ENCODE data around the gene SCYGR3.

The SCYGR3 gene

DNA sequence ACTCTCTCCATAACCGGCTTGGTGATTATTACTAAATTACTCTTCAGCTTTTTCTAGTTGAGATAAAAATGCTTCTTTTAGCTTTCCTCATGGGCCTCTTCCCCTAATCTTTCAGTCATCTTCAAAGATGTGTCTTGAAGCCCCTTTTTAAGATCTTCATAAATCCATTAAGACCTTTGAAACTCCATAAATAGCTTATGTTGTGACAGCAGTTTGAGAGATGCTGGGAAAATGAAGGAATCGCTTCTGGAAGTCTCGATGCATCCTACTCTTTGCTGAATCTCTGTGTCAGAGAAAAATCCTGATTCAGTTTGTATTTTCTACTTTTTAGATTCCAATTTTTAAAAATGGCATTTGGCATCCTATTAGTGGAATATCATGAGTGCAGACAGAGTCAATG lies 15.7 kb upstream of the SCYGR3 start:
- H3K4me1 ChIP-seq = no peaks in the 10 kb centered on the region; the same call in none of the 2 replicates
- no peaks in the 10 kb centered on the region for H3K36me3 ChIP-seq
- H3K27me3 ChIP-seq = no peaks in the 10 kb centered on the region
- TF ChIP-seq, protein P1, sequence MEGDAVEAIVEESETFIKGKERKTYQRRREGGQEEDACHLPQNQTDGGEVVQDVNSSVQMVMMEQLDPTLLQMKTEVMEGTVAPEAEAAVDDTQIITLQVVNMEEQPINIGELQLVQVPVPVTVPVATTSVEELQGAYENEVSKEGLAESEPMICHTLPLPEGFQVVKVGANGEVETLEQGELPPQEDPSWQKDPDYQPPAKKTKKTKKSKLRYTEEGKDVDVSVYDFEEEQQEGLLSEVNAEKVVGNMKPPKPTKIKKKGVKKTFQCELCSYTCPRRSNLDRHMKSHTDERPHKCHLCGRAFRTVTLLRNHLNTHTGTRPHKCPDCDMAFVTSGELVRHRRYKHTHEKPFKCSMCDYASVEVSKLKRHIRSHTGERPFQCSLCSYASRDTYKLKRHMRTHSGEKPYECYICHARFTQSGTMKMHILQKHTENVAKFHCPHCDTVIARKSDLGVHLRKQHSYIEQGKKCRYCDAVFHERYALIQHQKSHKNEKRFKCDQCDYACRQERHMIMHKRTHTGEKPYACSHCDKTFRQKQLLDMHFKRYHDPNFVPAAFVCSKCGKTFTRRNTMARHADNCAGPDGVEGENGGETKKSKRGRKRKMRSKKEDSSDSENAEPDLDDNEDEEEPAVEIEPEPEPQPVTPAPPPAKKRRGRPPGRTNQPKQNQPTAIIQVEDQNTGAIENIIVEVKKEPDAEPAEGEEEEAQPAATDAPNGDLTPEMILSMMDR (IDR thresholded peaks at IDR 0.05; ENCODE audit: low read depth, low read length) = no peak
- no peak overlapping the region for H3K4me3 ChIP-seq (ENCODE audit: low read depth, low read length)
- no peak for DNase-seq
- H3K9me3 ChIP-seq = no peaks in the 10 kb centered on the region

DNA sequence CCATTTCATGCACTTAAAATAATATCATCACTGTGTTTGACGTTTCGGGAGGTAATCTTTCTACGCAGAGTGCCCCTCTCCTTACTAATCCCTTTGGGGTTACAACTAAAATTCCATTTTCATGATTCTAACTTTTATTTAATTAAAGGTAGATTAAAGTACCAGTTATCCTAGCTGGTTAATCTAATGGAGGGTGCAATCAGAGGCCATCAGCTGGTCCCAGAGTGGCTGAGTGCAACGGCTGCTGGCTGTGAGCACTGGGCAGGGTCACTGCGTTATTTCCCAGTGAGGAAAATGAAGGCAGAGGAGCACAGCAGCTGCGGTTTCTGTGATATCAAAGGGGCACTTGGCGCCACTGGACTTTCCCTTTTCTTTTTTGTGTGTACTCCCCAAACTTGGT lies 14.8 kb upstream of the SCYGR3 start:
- DNase-seq = peak; percentile 66
- H3K4me3 ChIP-seq (ENCODE audit: low read depth, low read length) = peak overlapping the region; percentile 2; the same call in 1 of the 2 replicates
- TF ChIP-seq, protein P1 (IDR thresholded peaks at IDR 0.05; ENCODE audit: low read depth, low read length) = no peak
- H3K36me3 ChIP-seq = no peaks in the 10 kb centered on the region
- no peaks in the 10 kb centered on the region for H3K27me3 ChIP-seq
- H3K4me1 ChIP-seq = no peaks in the 10 kb centered on the region; the same call in none of the 2 replicates
- no peaks in the 10 kb centered on the region for H3K9me3 ChIP-seq

DNA sequence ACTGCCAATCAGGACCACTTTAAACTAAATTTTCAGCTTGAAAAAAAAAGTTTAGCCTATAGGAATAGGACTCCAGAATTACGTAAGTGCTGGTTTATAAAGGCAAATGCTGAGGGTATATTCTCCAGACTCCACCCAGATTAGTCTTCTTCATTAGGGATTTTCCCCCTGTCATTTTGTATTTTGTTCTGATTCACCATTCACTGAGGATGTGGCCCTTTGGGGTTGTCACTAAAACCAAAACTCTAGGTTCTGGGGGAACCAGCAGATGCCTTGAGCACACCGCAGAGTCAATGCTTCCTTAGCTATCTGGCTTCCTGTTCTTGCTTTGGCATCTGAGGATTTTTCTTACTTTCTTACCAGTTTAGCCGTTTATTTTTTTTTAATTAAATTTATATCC lies 13.1 kb upstream of the SCYGR3 start:
- Histone ChIP-seq H3K36me3 (no peaks in the 10 kb centered on the region), H3K4me3 (ENCODE audit: low read depth, low read length) (no peak overlapping the region), H3K4me1 (no peaks in the 10 kb centered on the region; the same call in none of the 2 replicates), H3K27me3 (no peaks in the 10 kb centered on the region), H3K9me3 (no peaks in the 10 kb centered on the region)
- no peak for DNase-seq
- TF ChIP-seq, protein P1 (IDR thresholded peaks at IDR 0.05; ENCODE audit: low read depth, low read length) = no peak

DNA sequence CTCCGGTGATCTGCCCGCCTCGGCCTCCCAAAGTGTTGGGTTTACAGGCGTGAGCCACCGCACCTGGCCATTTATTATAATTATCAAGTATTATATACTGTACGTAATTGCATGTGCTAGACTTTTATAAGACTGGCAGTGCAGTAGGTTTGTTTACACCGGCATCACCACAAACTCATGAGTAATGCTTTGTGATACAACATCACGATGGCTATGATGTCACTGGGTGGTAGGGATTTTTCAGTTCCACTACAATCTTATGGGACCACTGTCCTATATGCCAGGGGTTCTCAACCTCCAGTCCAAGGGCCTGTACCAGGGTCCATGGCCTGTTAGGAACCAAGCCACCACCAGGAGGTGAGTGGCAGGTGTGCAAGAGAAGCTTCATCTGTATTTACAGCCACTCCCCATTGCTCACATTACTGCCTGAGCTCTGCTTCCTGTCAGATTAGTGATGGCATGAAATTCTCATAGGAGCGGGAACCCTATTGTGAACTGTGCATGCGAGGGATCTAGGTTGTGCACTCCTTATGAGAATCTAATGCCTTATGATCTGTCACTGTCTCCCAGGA lies 12.0 kb upstream of the SCYGR3 start:
- H3K9me3 ChIP-seq = no peaks in the 10 kb centered on the region
- DNase-seq = no peak
- no peaks in the 10 kb centered on the region for H3K36me3 ChIP-seq
- TF ChIP-seq, protein P1 (IDR thresholded peaks at IDR 0.05; ENCODE audit: low read depth, low read length) = no peak
- no peaks in the 10 kb centered on the region; the same call in none of the 2 replicates for H3K4me1 ChIP-seq
- H3K4me3 ChIP-seq (ENCODE audit: low read depth, low read length) = no peak overlapping the region
- no peaks in the 10 kb centered on the region for H3K27me3 ChIP-seq

DNA sequence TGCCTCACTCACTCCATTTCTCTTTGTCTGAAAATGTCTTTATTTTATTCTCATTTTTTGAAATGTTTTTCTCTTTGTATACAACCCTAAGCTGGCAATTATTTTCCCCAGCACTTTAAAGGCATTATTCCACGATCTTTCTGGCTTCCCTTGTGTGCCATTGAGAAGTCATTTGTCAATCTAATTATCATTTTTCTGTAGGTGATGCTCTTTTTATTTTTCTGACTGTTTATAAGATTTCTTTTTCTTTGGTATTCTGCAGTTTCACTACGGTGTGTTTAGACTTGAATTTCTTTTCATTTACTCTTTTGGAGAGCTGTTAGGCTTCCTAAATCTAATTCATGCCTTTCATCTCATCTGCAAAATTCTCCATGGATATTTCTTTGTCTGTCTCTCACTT lies 10.8 kb upstream of the SCYGR3 start:
- Histone ChIP-seq H3K9me3 (no peaks in the 10 kb centered on the region), H3K4me1 (no peaks in the 10 kb centered on the region; the same call in none of the 2 replicates), H3K36me3 (no peaks in the 10 kb centered on the region), H3K27me3 (no peaks in the 10 kb centered on the region), H3K4me3 (ENCODE audit: low read depth, low read length) (no peak overlapping the region)
- TF ChIP-seq, protein P1 (IDR thresholded peaks at IDR 0.05; ENCODE audit: low read depth, low read length) = no peak
- DNase-seq = no peak

DNA sequence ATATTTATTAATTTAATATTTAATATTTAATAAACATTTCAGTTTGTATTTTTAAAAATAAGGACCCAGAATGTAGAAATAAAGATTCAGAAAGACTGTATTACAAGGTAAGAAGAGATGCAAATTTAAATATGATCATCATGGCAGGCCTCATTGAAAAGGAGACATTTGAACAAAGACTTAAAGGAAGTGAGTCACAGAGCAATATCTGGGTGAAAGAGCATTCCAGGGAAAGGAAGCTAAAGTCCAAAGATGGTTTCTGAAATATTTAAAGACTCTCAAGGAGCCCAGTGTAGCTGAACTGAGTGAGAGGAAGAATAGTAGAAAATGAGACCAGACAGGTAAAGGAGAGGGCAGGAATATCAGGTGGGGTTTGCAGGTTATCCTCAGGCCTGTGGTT lies 8.6 kb upstream of the SCYGR3 start:
- no peaks in the 10 kb centered on the region; the same call in 1 of the 2 replicates for H3K4me1 ChIP-seq
- TF ChIP-seq, protein P1 (IDR thresholded peaks at IDR 0.05; ENCODE audit: low read depth, low read length) = no peak
- no peaks in the 10 kb centered on the region for H3K9me3 ChIP-seq
- no peak overlapping the region for H3K4me3 ChIP-seq (ENCODE audit: low read depth, low read length)
- no peak for DNase-seq
- no peaks in the 10 kb centered on the region for H3K27me3 ChIP-seq
- H3K36me3 ChIP-seq = no peaks in the 10 kb centered on the region

Data from BE2C (cell line).